Smooth muscle cell (in vitro differentiated cells): Measurements from ENCODE around the gene LIAS. TPM values are rescaled to one million over a fixed set of nuclear protein-coding genes. Genes with fewer than 3 reads are reported as not detected.
"Not testable (repeated sequence)": the region's sequence is repeated elsewhere in the genome, so short reads cannot be mapped to it uniquely, and the experiment has no call there.

Experiments
- DNase-seq: peaks from one replicate; lab custom pipeline; 2025; ENCODE audit not compliant: unreplicated experiment; lab: John Stamatoyannopoulos, UW
- H2AFZ ChIP-seq: fragments of 200-600 bp; sonication (generic); 2 replicates; pipeline ENCODE4 v1.6.0; 2016; ENCODE audit warnings: antibody characterized with exemption, low read depth, mild to moderate bottlenecking
- H3F3A ChIP-seq: fragments of 200-600 bp; sonication (generic); 2 replicates; pipeline ENCODE4 v1.6.0; 2017; ENCODE audit warnings: antibody characterized with exemption, low read depth
- H3K27ac ChIP-seq: fragments of 200-600 bp; sonication (generic); 2 replicates; pipeline ENCODE4 v1.5.1; 2016; ENCODE audit warnings: low read depth, mild to moderate bottlenecking
- H3K27me3 ChIP-seq: fragments of 200-600 bp; sonication (generic); 2 replicates; pipeline ENCODE4 v1.6.1; 2016; ENCODE audit warnings: low read depth, mild to moderate bottlenecking
- H3K36me3 ChIP-seq: fragments of 200-600 bp; sonication (generic); 2 replicates; pipeline ENCODE4 v1.5.1; 2016; ENCODE audit warnings: low read depth
- H3K4me1 ChIP-seq: fragments of 200-600 bp; sonication (generic); 2 replicates; pipeline ENCODE4 v1.5.1; 2016; ENCODE audit warnings: low read depth
- H3K4me2 ChIP-seq: fragments of 200-600 bp; sonication (generic); 2 replicates; pipeline ENCODE4 v1.6.0; 2016; ENCODE audit warnings: mild to moderate bottlenecking
- H3K4me3 ChIP-seq: fragments of 200-600 bp; sonication (generic); 2 replicates; pipeline ENCODE4 v1.5.1; 2016; ENCODE audit warnings: mild to moderate bottlenecking
- H3K79me2 ChIP-seq: fragments of 200-600 bp; sonication (generic); 2 replicates; pipeline ENCODE4 v1.6.0; 2016; ENCODE audit warnings: low read depth, mild to moderate bottlenecking
- H3K9ac ChIP-seq: fragments of 200-600 bp; sonication (generic); 2 replicates; pipeline ENCODE4 v1.6.0; 2016; ENCODE audit warnings: low read depth
- H3K9me3 ChIP-seq: fragments of 200-600 bp; sonication (generic); replicated peaks from 2 replicates; pipeline ENCODE4 v1.5.1; 2016; ENCODE audit warnings: low read depth
- H4K20me1 ChIP-seq: fragments of 200-600 bp; sonication (generic); 2 replicates; pipeline ENCODE4 v1.6.0; 2016; ENCODE audit warnings: low read depth
- CTCF ChIP-seq: fragments of 200-600 bp; sonication (generic); IDR thresholded peaks from 2 replicates; pipeline ENCODE4 v1.5.1; 2017; ENCODE audit warnings: borderline replicate concordance, mild to moderate bottlenecking, antibody characterized with exemption; ENCODE audit not compliant: insufficient read depth, poor library complexity, severe bottlenecking
- WGBS: methylation state at CpG from one replicate; pipeline ENCODE4 v1.1.7; 2016; ENCODE audit warnings: low lambda C conversion rate; 5-methylcytosine and 5-hydroxymethylcytosine counted together
- polyA plus RNA-seq: library from polyadenylated mRNA; unstranded; fragments of >200 nt; fragmentation: Nextera tagmentation; extraction: Ambion mirVana; gene quantifications from 2 replicates; pipeline ENCODE4 v1.2.1, GENCODE V29; 2016
- total RNA-seq: library from RNA; depleted of rRNA; stranded (reverse); fragments of >200 nt; gene quantifications from 2 replicates; pipeline ENCODE4 v1.2.3, GENCODE V29; 2014

The LIAS gene
- total RNA-seq, result 10.5 and 10.6 TPM in 2 replicates
- polyA plus RNA-seq, result 6.6 and 10.7 TPM in 2 replicates

- Histone ChIP-seq H3K4me2 (peak within 1 kb of the TSS; percentile 89), H3K4me3 (peak within 1 kb of the TSS; percentile 82), H3K79me2 (peaks cover 45% of the 10 kb centered on the region), H2AFZ (peak within 1 kb of the TSS; percentile 63), H3K27ac (peak within 1 kb of the TSS; percentile 86), H3K27me3 (no peaks in the 10 kb centered on the region), H3F3A (peaks cover 27% of the 10 kb centered on the region), H3K4me1 (peaks cover 25% of the 10 kb centered on the region), H4K20me1 (peaks cover 46% of the 10 kb centered on the region), H3K36me3 (peaks cover 26% of the 10 kb centered on the region), H3K9me3 (no peaks in the 10 kb centered on the region), H3K9ac (peak within 1 kb of the TSS; percentile 93)
- under 1% methylated on average over 55 of the region's 55 CpGs for WGBS
- TF ChIP-seq CTCF, result no peak
- DNase-seq, result peak; percentile 69
Measured at GRCh38 chr4:39458505-39459300, at the start of gene LIAS, which contains the start of gene RPL9. Gene LIAS (plus strand): TSS chr4:39459056. CDS start chr4:39459118, 62 bp downstream. Gene RPL9 (minus strand): TSS chr4:39458922. CDS start chr4:39458439, 483 bp downstream.

GRCh38 chr4:39410415-39410814 is 48.4 kb upstream of the LIAS start:
- no peak overlapping the region for H3K4me3 ChIP-seq
- no peak for TF ChIP-seq CTCF
- 85% methylated on average over 5 of the region's 5 CpGs for WGBS
- H3K9me3 ChIP-seq, result no peaks in the 10 kb centered on the region
- no peak overlapping the region for H3K9ac ChIP-seq
- H3K4me2 ChIP-seq, result no peak overlapping the region
- H3K27me3 ChIP-seq, result peaks cover 7% of the 10 kb centered on the region
- H3F3A ChIP-seq, result no peaks in the 10 kb centered on the region
- H2AFZ ChIP-seq, result no peak overlapping the region
- DNase-seq, result no peak
- H3K4me1 ChIP-seq, result no peaks in the 10 kb centered on the region
- H3K27ac ChIP-seq, result no peak overlapping the region
- H4K20me1 ChIP-seq, result no peaks in the 10 kb centered on the region
- H3K79me2 ChIP-seq, result no peaks in the 10 kb centered on the region
- no peaks in the 10 kb centered on the region for H3K36me3 ChIP-seq

GRCh38 chr4:39411561-39411960 is 47.3 kb upstream of the LIAS start:
- not testable (repeated sequence) for H4K20me1 ChIP-seq, H3K4me1 ChIP-seq, H2AFZ ChIP-seq, H3K27ac ChIP-seq, H3K4me2 ChIP-seq, H3K27me3 ChIP-seq, H3K4me3 ChIP-seq, H3K9ac ChIP-seq, H3K9me3 ChIP-seq, H3F3A ChIP-seq, H3K36me3 ChIP-seq, DNase-seq, H3K79me2 ChIP-seq
- WGBS, result 96% methylated on average over 8 of the region's 8 CpGs

- TF ChIP-seq CTCF, result no peak
- Histone ChIP-seq H3K36me3 (no peaks in the 10 kb centered on the region), H3K9me3 (no peaks in the 10 kb centered on the region), H3K4me3 (no peak overlapping the region), H3K9ac (no peak overlapping the region), H3K4me1 (no peaks in the 10 kb centered on the region), H3K4me2 (no peak overlapping the region), H4K20me1 (no peaks in the 10 kb centered on the region), H3F3A (no peaks in the 10 kb centered on the region), H3K79me2 (no peaks in the 10 kb centered on the region), H3K27me3 (no peaks in the 10 kb centered on the region), H2AFZ (no peak overlapping the region), H3K27ac (no peak overlapping the region)
- no peak for DNase-seq
- 85% methylated on average over 2 of the region's 2 CpGs for WGBS
Measured at GRCh38 chr4:39415678-39416283, 43.1 kb upstream of the LIAS start.
